Endodermal cell (in vitro differentiated cells): ENCODE measurements around the gene RREB1. TPM values are rescaled to one million over a fixed set of nuclear protein-coding genes. Genes with fewer than 3 reads are reported as not detected.

Experiments used
- DNase-seq: peaks from one replicate; pipeline ENCODE4 v3.0.0-alpha.2; 2017
- H3K27ac ChIP-seq: 2 replicates; pipeline ENCODE4 v1.5.1; 2013; ENCODE audit warnings: mild to moderate bottlenecking, low read depth, low read length, moderate library complexity
- H3K27me3 ChIP-seq: 2 replicates; pipeline ENCODE4 v1.6.1; 2013; ENCODE audit warnings: mild to moderate bottlenecking, low read length, moderate library complexity; ENCODE audit not compliant: insufficient read depth, control insufficient read depth, poor library complexity, severe bottlenecking
- H3K36me3 ChIP-seq: 2 replicates; pipeline ENCODE4 v1.7.0; 2013; ENCODE audit warnings: mild to moderate bottlenecking, low read length, moderate library complexity; ENCODE audit not compliant: control insufficient read depth, insufficient read depth
- H3K4me1 ChIP-seq: one replicate; pipeline ENCODE4 v1.7.0; 2013; ENCODE audit warnings: low read length; ENCODE audit not compliant: control insufficient read depth, insufficient read depth
- H3K4me3 ChIP-seq: 2 replicates; pipeline ENCODE4 v1.5.1; 2013; ENCODE audit warnings: mild to moderate bottlenecking, low read length, moderate library complexity
- H3K9ac ChIP-seq: 2 replicates; pipeline ENCODE4 v1.6.1; 2013; ENCODE audit warnings: mild to moderate bottlenecking, low read length, moderate library complexity; ENCODE audit not compliant: poor library complexity, severe bottlenecking; ENCODE audit errors: extremely low read depth
- H3K9me3 ChIP-seq: 2 replicates; pipeline ENCODE4 v1.6.1; 2013; ENCODE audit warnings: mild to moderate bottlenecking, low read length, moderate library complexity; ENCODE audit not compliant: control insufficient read depth
- H3K27ac Mint-ChIP-seq: 2 replicates; pipeline ENCODE4 v1.8.0; 2020; ENCODE audit warnings: mixed read lengths
- H3K27me3 Mint-ChIP-seq: 2 replicates; pipeline ENCODE4 v1.8.0; 2021; ENCODE audit warnings: mild to moderate bottlenecking, mixed read lengths; ENCODE audit not compliant: insufficient read depth
- H3K36me3 Mint-ChIP-seq: 2 replicates; pipeline ENCODE4 v1.8.0; 2020; ENCODE audit warnings: low read depth, mixed read lengths
- H3K4me1 Mint-ChIP-seq: 2 replicates; pipeline ENCODE4 v1.8.0; 2020; ENCODE audit warnings: mixed read lengths
- H3K4me3 Mint-ChIP-seq: 2 replicates; pipeline ENCODE4 v1.8.0; 2020; ENCODE audit warnings: mild to moderate bottlenecking, moderate library complexity, mixed read lengths
- H3K9me3 Mint-ChIP-seq: 2 replicates; pipeline ENCODE4 v1.8.0; 2020; ENCODE audit warnings: mild to moderate bottlenecking, mixed read lengths
- WGBS, 2 experiments: methylation state at CpG; one replicate each; pipeline versions ENCODE4 v1.1.5 to v1.1.7; 2013; ENCODE audit warnings: missing lambda C conversion rate in 2 of 2, mixed read lengths in 1 of 2; ENCODE audit not compliant: insufficient coverage in 1 of 2, insufficient read length in 1 of 2; 5-methylcytosine and 5-hydroxymethylcytosine counted together
- total RNA-seq, 2 donors: library from RNA; stranded (reverse); fragmentation: NEBNext Ultra II Directional in 1 of 2; extraction: Animal tissue kit (Norgen Biotek cat#: 25700) in 1 of 2; gene quantifications; 2 replicates in 1 of 2; 3 replicates in 1 of 2; pipeline ENCODE4 v1.2.1, GENCODE V29; 2021
- TF ChIP-seq, protein P1 (sequence below): fragments of 200-600 bp; sonication (generic); conservative IDR thresholded peaks from 2 replicates; pipeline ENCODE4 v1.5.0; 2021; ENCODE audit warnings: antibody characterized with exemption, mild to moderate bottlenecking

RREB1 gene
- total RNA-seq, 2 donors from 2014 or later, result 51.2 to 64.3 TPM

DNA sequence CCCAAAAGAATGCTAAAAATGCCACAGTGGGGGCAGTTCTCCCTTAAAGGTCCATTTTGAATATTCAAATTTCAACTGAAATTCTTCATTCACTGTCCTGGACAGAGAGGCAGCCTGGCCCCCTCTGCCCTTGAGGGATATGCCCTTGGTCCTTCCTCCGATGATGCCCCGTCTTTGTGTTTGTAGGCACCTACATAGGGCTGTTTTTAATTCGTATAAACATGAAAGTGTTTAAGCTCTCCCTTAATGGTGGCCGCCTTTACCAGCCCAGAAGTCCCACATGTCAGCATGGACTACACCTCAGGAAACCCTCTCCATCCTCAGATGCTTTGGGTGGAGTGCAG is 135.0 kb downstream of the RREB1 start:
- 87% methylated on average over 4 of the region's 4 CpGs; no CpG with 5 or more reads in 1 of the 2 experiments for WGBS, 2 experiments
- Mint-ChIP-seq H3K27me3 (no peaks in the 10 kb centered on the region), H3K36me3 (peaks cover 30% of the 10 kb centered on the region), H3K27ac (peak overlapping the region; percentile 78), H3K4me1 (peaks cover 31% of the 10 kb centered on the region), H3K4me3 (peak overlapping the region; percentile 3), H3K9me3 (no peaks in the 10 kb centered on the region)
- H3K4me3 ChIP-seq, result no peak overlapping the region
- H3K27me3 ChIP-seq, result no peaks in the 10 kb centered on the region
- H3K27ac ChIP-seq, result peak overlapping the region; percentile 22
- H3K9me3 ChIP-seq, result no peaks in the 10 kb centered on the region
- peaks cover 46% of the 10 kb centered on the region for H3K36me3 ChIP-seq
- H3K4me1 ChIP-seq, result peaks cover 18% of the 10 kb centered on the region
- no peak overlapping the region for H3K9ac ChIP-seq
- DNase-seq, result no peak
- TF ChIP-seq, protein P1, sequence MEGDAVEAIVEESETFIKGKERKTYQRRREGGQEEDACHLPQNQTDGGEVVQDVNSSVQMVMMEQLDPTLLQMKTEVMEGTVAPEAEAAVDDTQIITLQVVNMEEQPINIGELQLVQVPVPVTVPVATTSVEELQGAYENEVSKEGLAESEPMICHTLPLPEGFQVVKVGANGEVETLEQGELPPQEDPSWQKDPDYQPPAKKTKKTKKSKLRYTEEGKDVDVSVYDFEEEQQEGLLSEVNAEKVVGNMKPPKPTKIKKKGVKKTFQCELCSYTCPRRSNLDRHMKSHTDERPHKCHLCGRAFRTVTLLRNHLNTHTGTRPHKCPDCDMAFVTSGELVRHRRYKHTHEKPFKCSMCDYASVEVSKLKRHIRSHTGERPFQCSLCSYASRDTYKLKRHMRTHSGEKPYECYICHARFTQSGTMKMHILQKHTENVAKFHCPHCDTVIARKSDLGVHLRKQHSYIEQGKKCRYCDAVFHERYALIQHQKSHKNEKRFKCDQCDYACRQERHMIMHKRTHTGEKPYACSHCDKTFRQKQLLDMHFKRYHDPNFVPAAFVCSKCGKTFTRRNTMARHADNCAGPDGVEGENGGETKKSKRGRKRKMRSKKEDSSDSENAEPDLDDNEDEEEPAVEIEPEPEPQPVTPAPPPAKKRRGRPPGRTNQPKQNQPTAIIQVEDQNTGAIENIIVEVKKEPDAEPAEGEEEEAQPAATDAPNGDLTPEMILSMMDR, result no peak

DNA sequence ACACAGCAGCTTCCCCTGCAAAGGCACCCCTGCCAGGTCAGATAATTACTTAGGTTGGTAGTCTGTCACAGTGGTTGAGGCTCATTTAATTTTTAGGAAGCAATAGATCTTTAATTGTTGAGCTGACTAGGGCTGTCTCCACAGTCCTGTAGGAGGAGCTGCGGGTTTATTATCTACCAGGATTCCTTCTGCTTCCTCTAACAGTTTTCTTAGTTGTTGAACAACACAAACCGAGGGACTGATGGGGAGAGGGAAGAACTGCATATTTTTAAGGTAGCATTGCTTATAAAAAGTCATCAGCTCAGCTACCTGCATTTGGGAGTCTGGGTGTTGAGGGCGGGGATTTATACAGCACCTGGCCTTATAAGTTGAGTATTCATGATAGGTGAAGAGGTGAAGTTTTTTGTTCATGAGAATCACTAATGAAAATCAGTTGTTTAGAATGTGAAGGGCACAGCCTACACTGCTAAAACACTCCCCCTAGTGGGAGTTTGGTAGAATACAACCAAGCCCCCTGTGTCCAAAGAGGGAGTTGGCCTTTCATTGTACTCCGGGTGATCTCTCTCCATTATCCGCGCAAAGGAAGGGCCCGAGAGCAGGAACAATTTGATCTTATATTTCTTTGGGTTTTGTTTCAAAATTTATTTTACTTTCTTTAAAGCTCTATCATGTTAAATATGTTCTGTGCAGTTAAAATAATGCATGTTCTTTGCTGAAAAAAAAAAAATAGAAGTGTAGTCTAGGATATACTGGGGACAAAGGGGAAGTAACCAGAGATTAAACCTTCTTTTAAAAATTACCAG is 135.6 kb downstream of the RREB1 start:
- peaks cover 51% of the 10 kb centered on the region for H3K36me3 ChIP-seq
- no peak overlapping the region for H3K9ac ChIP-seq

GRCh38 chr6:7245668-7246393 is 138.1 kb downstream of the RREB1 start:
- DNase-seq, result peak; percentile 30
- Histone ChIP-seq H3K4me3 (no peak overlapping the region), H3K36me3 (peaks cover 71% of the 10 kb centered on the region), H3K27me3 (no peaks in the 10 kb centered on the region), H3K4me1 (peaks cover 18% of the 10 kb centered on the region), H3K9me3 (no peaks in the 10 kb centered on the region), H3K27ac (no peak overlapping the region), H3K9ac (no peak overlapping the region)
- peaks cover 27% of the 10 kb centered on the region for H3K4me1 Mint-ChIP-seq
- 95 to 98% methylated on average over 6 to 15 of the region's 15 CpGs for WGBS, 2 experiments
- TF ChIP-seq, protein P1, result no peak
- H3K4me3 Mint-ChIP-seq, result no peak overlapping the region
- H3K9me3 Mint-ChIP-seq, result no peaks in the 10 kb centered on the region
- no peaks in the 10 kb centered on the region for H3K27me3 Mint-ChIP-seq
- H3K36me3 Mint-ChIP-seq, result peaks cover 44% of the 10 kb centered on the region
- no peak overlapping the region for H3K27ac Mint-ChIP-seq

More for the DNA sequence above, 135.6 kb downstream of the RREB1 start:
- Mint-ChIP-seq H3K36me3 (peaks cover 35% of the 10 kb centered on the region), H3K9me3 (no peaks in the 10 kb centered on the region), H3K27ac (peak overlapping the region; percentile 78), H3K27me3 (no peaks in the 10 kb centered on the region), H3K4me3 (peak overlapping the region; percentile 3), H3K4me1 (peaks cover 31% of the 10 kb centered on the region)
- Histone ChIP-seq H3K4me3 (no peak overlapping the region), H3K9me3 (no peaks in the 10 kb centered on the region), H3K4me1 (peaks cover 18% of the 10 kb centered on the region), H3K27ac (no peak overlapping the region), H3K27me3 (no peaks in the 10 kb centered on the region)
- DNase-seq, result peak; percentile 84
- TF ChIP-seq, protein P1, result peak; percentile 95
- WGBS, 2 experiments, result 47% methylated on average over 7 of the region's 7 CpGs; no CpG with 5 or more reads in 1 of the 2 experiments
